IPS DF 6.9 (cell line): ENCODE measurements around the gene LRGUK.

Experiments used
- DNase-seq: peaks from one replicate; pipeline ENCODE4 v3.0.0-alpha.2; 2013; ENCODE audit warnings: low read depth, low spot score
- H3K27ac ChIP-seq: one replicate; pipeline ENCODE4 v1.5.1; 2013; ENCODE audit warnings: low read length, control low read depth
- H3K27me3 ChIP-seq: 2 replicates; pipeline ENCODE4 v1.6.1; 2013; ENCODE audit warnings: mild to moderate bottlenecking, low read length; ENCODE audit not compliant: control insufficient read depth, insufficient read depth
- H3K36me3 ChIP-seq: 2 replicates; pipeline ENCODE4 v1.6.1; 2013; ENCODE audit warnings: low read length; ENCODE audit not compliant: control insufficient read depth, insufficient read depth
- H3K4me1 ChIP-seq: 2 replicates; pipeline ENCODE4 v1.6.1; 2013; ENCODE audit warnings: low read length; ENCODE audit not compliant: control insufficient read depth, insufficient read depth
- H3K4me3 ChIP-seq: 2 replicates; pipeline ENCODE4 v1.5.1; 2013; ENCODE audit warnings: mild to moderate bottlenecking, low read length
- H3K9me3 ChIP-seq: 2 replicates; pipeline ENCODE4 v1.6.1; 2013; ENCODE audit warnings: low read length, inconsistent platforms; ENCODE audit not compliant: control insufficient read depth, insufficient read depth
- WGBS: extraction: QIAGEN DNeasy Blood & Tissue Kit; methylation state at CpG from one replicate; pipeline ENCODE4 v1.1.7; 2013; ENCODE audit warnings: mixed read lengths, missing lambda C conversion rate; ENCODE audit not compliant: insufficient read length, insufficient coverage; 5-methylcytosine and 5-hydroxymethylcytosine counted together

LRGUK gene

GRCh38 chr7:134234216-134234615 is 107.1 kb downstream of the LRGUK start:
- Histone ChIP-seq H3K27ac (no peak overlapping the region), H3K36me3 (no peaks in the 10 kb centered on the region), H3K9me3 (peaks cover 2% of the 10 kb centered on the region), H3K27me3 (no peaks in the 10 kb centered on the region), H3K4me1 (no peaks in the 10 kb centered on the region), H3K4me3 (no peak overlapping the region)
- no peak for DNase-seq
- WGBS = no CpG with 5 or more reads among the region's 4 CpGs

GRCh38 chr7:134245253-134245652 is 118.1 kb downstream of the LRGUK start:
- Histone ChIP-seq H3K27ac (no peak overlapping the region), H3K27me3 (no peaks in the 10 kb centered on the region), H3K36me3 (no peaks in the 10 kb centered on the region), H3K4me3 (no peak overlapping the region), H3K4me1 (no peaks in the 10 kb centered on the region), H3K9me3 (no peaks in the 10 kb centered on the region)
- WGBS = no CpG with 5 or more reads among the region's 2 CpGs
- DNase-seq = no peak

GRCh38 chr7:134246347-134246746 is 119.2 kb downstream of the LRGUK start:
- Histone ChIP-seq H3K9me3 (no peaks in the 10 kb centered on the region), H3K4me1 (no peaks in the 10 kb centered on the region), H3K27me3 (no peaks in the 10 kb centered on the region), H3K4me3 (no peak overlapping the region), H3K36me3 (no peaks in the 10 kb centered on the region), H3K27ac (no peak overlapping the region)
- no peak for DNase-seq
- no CpG with 5 or more reads among the region's 3 CpGs for WGBS

- no peak overlapping the region for H3K4me3 ChIP-seq
- H3K9me3 ChIP-seq = no peaks in the 10 kb centered on the region
- H3K27ac ChIP-seq = no peak overlapping the region
- no peaks in the 10 kb centered on the region for H3K4me1 ChIP-seq
- WGBS = no CpG with 5 or more reads among the region's 2 CpGs
- no peak for DNase-seq
- no peaks in the 10 kb centered on the region for H3K27me3 ChIP-seq
- H3K36me3 ChIP-seq = no peaks in the 10 kb centered on the region
Measured at GRCh38 chr7:134246761-134247160, 119.6 kb downstream of the LRGUK start.

GRCh38 chr7:134248196-134248595 is 121.1 kb downstream of the LRGUK start:
- Histone ChIP-seq H3K4me1 (no peaks in the 10 kb centered on the region), H3K27ac (no peak overlapping the region)
- WGBS = no CpG with 5 or more reads among the region's 3 CpGs

GRCh38 chr7:134254311-134254710 is 127.2 kb downstream of the LRGUK start:
- H3K4me1 ChIP-seq = no peaks in the 10 kb centered on the region
- no CpG with 5 or more reads among the region's 3 CpGs for WGBS
- no peak for DNase-seq

More at GRCh38 chr7:134248196-134248595, 121.1 kb downstream of the LRGUK start:
- no peak for DNase-seq
- Histone ChIP-seq H3K27me3 (no peaks in the 10 kb centered on the region), H3K4me3 (no peak overlapping the region), H3K36me3 (no peaks in the 10 kb centered on the region), H3K9me3 (no peaks in the 10 kb centered on the region)

GRCh38 chr7:134255814-134256213 is 128.7 kb downstream of the LRGUK start:
- DNase-seq = peak; percentile 20
- Histone ChIP-seq H3K4me1 (no peaks in the 10 kb centered on the region), H3K9me3 (no peaks in the 10 kb centered on the region), H3K27me3 (no peaks in the 10 kb centered on the region), H3K4me3 (no peak overlapping the region), H3K27ac (no peak overlapping the region), H3K36me3 (no peaks in the 10 kb centered on the region)
- WGBS = no CpG with 5 or more reads among the region's 5 CpGs

More at GRCh38 chr7:134254311-134254710, 127.2 kb downstream of the LRGUK start:
- no peaks in the 10 kb centered on the region for H3K36me3 ChIP-seq
- H3K27ac ChIP-seq = no peak overlapping the region
- H3K4me3 ChIP-seq = no peak overlapping the region
- no peaks in the 10 kb centered on the region for H3K9me3 ChIP-seq
- no peaks in the 10 kb centered on the region for H3K27me3 ChIP-seq

- Histone ChIP-seq H3K4me3 (no peak overlapping the region), H3K4me1 (no peaks in the 10 kb centered on the region; the same call in 1 of the 2 replicates), H3K36me3 (no peaks in the 10 kb centered on the region), H3K9me3 (no peaks in the 10 kb centered on the region), H3K27me3 (no peaks in the 10 kb centered on the region), H3K27ac (no peak overlapping the region)
- DNase-seq = no peak
- no CpG with 5 or more reads among the region's 4 CpGs for WGBS
Measured at GRCh38 chr7:134262322-134262721, 135.2 kb downstream of the LRGUK start.

GRCh38 chr7:134276951-134277350 is 149.8 kb downstream of the LRGUK start:
- H3K27me3 ChIP-seq = no peaks in the 10 kb centered on the region
- WGBS = no CpG with 5 or more reads among the region's 5 CpGs
- no peaks in the 10 kb centered on the region for H3K36me3 ChIP-seq
- H3K4me1 ChIP-seq = no peaks in the 10 kb centered on the region
- H3K9me3 ChIP-seq = no peaks in the 10 kb centered on the region
- no peak overlapping the region for H3K27ac ChIP-seq
- H3K4me3 ChIP-seq = no peak overlapping the region
- DNase-seq = no peak

- no peak for DNase-seq
- Histone ChIP-seq H3K36me3 (0 out of 2 replicates have a peak, but pooled peaks cover 2% of the 10 kb centered on the region), H3K9me3 (no peaks in the 10 kb centered on the region), H3K27ac (no peak overlapping the region), H3K27me3 (no peaks in the 10 kb centered on the region), H3K4me3 (no peak overlapping the region), H3K4me1 (no peaks in the 10 kb centered on the region)
- no CpG with 5 or more reads among the region's 7 CpGs for WGBS
Measured at GRCh38 chr7:134278502-134279153, 151.5 kb downstream of the LRGUK start.

- no peaks in the 10 kb centered on the region for H3K9me3 ChIP-seq
- H3K4me3 ChIP-seq = no peak overlapping the region
- WGBS = no CpG with 5 or more reads among the region's 3 CpGs
- no peak overlapping the region for H3K27ac ChIP-seq
- no peaks in the 10 kb centered on the region for H3K27me3 ChIP-seq
- H3K36me3 ChIP-seq = 0 out of 2 replicates have a peak, but pooled peaks cover 2% of the 10 kb centered on the region
- no peaks in the 10 kb centered on the region for H3K4me1 ChIP-seq
- no peak for DNase-seq
Measured at GRCh38 chr7:134279336-134279735, 152.2 kb downstream of the LRGUK start.
